ENCODE data around the gene LCA5. TPM values are rescaled to one million over a fixed set of nuclear protein-coding genes. Genes with fewer than 3 reads are reported as not detected.
"Not testable (repeated sequence)": the region's sequence is repeated elsewhere in the genome, so short reads cannot be mapped to it uniquely, and the experiment has no call there.

The LCA5 gene
- total RNA-seq = 7.4 and 9.0 TPM in 2 replicates
- 1.8 TPM for polyA plus RNA-seq (2012)

DNA sequence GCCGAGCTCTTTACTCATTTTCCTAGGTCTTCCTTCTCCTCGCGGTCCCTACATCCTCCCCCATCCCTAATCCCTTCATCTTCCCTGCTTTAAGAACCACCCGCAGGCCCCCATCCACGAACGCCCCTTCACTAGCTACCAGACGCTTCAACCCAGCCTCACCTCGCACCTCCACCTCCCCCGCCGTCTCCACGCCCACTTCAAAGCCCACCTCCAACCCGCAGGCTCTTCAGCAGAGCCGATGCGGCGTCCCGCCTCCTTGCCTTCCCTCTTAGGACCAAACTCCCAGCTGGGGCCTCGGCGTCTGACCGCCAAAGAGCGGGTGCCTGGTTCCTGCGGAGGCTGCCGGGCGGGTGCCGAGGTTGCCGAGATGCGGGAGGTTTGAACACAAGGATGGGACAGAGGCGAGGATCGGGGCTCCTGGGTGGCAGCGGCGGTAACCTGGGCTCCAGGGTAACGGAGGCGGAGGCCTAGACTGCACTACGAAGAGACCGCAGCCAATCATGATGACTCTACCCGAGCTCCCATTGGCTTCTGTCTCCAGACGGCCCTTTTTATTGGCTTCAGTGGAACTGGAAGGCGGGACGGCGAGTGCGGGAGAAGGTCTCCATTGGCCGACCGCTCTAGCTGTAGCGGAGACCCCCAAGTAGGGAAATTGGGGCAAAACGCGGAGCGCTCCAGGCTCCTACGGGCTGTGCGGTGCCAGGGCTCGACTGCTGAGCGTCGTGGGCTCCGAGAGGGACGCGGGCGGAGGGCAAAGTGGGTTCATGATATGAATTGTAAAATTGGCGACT lies at the start of gene LCA5:
Gene LCA5 (minus strand): TSS at position 477 of the 794 bp plus-strand sequence. CDS start 18,536 bp downstream, outside the sequence.
- DNase-seq (ENCODE audit: low read depth) = peak; percentile 99

DNA sequence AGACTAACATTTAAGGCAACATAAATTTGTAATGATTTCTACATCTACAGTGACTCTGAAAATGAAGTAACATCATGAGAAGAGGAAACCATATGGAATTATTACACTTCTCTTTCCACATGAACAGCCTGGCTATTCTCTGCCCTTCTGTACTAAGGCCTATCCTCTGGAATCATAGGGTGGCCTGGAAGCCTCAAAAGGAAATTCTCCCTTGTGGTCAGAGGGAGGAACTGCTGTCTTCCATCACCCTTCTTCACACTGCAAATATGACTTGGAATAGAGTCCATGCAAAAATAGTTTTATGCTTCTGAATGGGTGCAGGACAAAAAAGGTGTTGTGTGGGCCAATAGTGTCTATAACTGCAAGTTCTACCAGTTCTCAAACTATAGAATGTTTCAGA lies 49.3 kb upstream of the LCA5 start:
- DNase-seq (ENCODE audit: low read depth) = peak; percentile 33

DNA sequence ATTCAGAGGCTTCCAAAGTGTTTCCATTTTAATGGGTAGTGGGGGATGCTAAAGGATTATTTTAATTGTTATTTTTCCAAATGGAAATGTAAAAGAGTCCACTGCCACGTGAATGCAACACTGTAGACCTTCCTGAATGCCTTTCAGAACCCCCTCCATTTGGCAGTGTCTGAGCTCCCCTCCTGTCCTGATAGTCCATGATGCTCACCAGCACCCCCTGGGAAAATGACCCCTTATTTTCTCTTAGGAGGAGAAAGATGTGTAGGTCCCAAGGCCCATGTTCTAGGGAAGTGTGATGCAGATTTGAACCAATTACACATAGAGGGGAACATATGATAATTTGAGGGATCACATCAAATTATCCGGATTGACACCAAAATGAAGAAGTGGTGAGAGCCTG lies 47.1 kb upstream of the LCA5 start:
- no peak for DNase-seq (ENCODE audit: low read depth)

DNA sequence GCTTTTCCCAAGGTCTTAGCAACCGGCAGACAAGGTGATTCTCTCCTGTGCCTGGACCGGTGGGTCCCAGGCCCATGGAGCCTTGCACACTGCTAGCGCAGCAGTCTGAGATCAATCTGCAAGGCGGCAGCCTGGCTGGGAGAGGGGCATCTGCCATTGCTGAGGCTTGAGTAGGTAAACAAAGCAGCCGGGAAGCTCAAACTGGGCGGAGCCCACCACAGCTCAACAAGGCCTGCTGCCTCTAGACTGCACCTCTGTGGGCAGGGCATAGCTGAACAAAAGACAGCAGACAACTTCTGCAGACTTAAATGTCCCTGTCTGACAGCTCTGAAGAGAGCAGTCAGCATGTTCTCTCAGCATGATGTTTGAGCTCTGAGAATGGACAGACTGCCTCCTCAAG lies 40.7 kb upstream of the LCA5 start:
- DNase-seq (ENCODE audit: low read depth) = not testable (repeated sequence)

DNA sequence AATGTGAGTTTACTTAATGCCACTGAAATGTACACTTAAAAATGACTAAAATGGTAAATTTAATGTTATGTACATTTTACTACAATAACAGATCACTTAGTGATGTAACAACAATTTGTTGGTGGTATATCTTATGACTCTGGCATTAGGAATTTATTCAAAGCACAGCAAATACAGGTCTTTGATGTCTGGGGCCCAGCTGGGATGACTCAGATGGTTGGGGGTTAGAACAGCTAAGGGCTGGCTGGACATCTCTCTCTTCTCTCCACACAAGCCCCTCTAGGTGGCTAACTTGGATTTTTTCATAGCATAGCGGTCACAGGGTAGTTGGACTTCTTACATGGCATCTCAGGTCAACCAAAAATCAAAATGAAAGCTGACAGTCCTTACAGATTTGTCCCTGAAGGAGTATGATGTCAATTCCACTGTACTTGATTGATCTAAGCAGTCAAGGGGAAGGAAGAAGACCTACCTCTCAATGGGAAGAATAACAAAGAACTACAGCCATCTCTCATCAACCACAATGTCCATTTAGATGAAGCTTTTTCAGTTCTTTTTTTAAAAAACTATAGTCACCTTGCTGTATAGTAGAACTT lies 37.5 kb upstream of the LCA5 start:
- peak; percentile 12 for DNase-seq (ENCODE audit: low read depth)

DNA sequence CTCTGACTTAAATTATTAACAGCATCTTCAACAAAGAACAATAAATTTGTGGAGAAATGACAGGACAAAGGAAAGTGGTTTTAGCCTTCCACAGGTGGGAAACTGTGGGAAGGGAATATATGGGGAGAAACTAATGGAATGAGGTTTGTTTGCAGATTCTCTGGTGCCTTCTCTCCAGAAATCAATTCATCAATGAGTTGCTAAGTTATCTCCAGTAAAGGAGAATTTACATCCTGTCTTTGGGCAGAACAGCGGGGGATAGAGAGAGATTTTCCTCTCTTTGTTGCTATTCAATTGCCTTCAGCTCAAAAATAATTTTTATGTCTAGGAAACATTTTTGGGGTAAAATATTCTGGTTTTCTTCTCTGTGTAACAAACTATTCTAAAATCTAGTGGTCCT lies 36.9 kb upstream of the LCA5 start:
- no peak for DNase-seq (ENCODE audit: low read depth)

DNA sequence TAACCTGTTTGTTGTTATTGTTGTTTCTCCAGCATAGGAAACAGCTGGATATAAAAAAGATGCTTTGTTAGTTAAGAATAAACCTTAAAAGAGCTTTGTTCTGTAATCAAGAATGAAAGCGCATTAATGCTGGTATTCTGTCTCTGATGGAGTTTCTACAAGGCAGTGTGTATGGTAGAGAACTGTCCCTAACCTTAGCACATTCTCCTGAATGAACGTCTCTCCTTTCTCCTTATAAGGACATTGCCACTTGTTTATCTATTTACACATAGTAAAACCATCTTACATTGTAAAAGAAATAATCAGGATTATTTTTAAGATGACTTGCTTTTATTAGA lies 33.8 kb upstream of the LCA5 start:
- DNase-seq (ENCODE audit: low read depth) = no peak

DNA sequence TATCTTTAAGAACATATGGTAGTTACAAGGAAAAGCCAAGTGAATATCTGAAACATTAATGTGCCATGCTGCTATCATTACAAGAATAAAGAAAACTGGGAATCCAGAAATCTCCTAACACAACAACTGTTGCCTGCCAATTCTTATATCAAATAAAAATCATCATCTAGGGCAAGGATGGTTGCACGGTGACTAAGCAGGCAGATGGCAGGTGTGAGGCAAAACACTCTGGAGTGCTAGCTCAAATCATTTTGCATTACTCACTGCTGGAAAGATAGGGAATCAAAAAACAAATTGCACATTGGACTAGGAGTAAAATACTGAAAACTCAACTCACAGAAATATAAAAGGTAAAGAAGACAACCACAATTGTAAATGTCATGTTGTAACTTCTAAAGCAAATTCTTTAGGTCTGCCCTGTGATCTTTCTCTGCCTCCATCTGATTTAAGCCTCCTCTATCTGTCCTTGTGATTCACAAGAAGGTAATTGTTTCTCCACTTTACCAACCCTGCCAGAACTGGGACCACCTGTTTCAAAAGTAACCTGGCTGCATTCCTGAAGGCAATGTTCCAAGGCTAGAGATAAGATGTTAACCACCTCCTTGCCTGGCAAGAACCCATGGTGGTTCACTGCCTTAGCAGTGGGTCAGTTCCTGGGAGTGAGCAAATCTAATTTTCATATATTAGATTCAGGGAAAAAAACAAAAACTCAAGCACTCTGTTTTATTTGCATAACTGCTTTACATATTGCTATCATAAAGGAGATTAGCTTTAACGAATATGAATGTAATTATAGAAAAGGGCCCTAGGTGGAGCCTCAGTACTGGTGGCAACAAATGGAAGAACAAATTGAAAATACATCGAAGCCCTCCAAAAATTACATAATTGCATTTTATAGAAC lies 33.1 kb upstream of the LCA5 start:
- peak; percentile 77 for DNase-seq (ENCODE audit: low read depth)

DNA sequence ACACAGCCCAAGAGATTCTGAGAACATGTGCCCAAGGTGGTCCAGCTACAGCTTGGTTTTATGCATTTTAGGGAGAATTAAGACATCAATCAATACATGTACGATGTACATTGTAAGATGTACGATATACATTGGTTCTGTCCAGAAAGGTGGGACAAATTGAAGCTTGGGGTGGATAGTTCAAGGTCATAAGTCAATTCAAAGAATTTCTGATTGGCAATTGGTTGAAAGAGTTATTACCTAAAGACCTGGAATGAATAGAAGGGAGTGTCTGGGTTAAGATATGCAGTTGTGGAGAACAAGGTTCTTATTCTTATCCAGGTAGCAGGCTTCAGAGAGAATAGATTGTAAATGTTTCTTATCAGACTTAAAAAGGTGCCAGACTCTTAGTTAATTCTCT lies 31.8 kb upstream of the LCA5 start:
- no peak for DNase-seq (ENCODE audit: low read depth)

DNA sequence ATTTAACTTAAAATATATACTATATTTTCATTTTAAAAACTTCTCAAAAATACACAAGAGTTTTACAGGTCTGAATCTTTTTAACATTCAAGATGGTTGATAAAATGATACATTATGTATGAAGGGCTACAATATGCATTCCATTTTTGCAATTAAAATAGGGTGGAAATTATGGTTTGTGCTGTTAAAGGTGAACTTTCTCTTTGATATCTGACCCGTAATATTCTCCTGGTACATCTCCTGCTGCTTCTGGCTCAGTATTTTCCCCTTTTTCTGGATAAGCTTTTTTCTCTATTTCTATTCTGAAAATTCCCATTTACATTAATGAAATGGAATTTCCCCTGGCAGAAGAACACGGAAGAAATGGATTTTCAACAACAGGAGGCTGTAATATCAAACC lies 27.4 kb upstream of the LCA5 start:
- DNase-seq (ENCODE audit: low read depth) = no peak

DNA sequence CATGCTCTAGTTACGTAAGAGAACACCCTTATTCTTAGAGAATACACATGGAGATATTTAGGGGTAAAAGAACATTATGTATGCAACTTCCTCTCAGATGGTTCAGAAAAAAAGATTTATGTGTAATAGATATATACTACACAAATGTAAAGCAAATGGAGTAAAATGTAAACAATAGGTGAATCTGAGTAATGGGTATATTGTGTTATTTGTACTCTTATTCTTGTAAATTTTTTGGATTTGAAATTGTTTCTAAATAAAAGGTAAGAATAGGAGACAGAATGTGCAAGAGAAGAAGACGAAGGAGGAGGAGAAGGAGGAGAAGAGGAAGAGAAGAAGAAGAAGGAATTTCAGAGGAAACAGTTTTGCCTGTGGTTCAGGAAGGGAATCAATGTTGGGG lies 22.5 kb upstream of the LCA5 start:
- DNase-seq (ENCODE audit: low read depth) = no peak

DNA sequence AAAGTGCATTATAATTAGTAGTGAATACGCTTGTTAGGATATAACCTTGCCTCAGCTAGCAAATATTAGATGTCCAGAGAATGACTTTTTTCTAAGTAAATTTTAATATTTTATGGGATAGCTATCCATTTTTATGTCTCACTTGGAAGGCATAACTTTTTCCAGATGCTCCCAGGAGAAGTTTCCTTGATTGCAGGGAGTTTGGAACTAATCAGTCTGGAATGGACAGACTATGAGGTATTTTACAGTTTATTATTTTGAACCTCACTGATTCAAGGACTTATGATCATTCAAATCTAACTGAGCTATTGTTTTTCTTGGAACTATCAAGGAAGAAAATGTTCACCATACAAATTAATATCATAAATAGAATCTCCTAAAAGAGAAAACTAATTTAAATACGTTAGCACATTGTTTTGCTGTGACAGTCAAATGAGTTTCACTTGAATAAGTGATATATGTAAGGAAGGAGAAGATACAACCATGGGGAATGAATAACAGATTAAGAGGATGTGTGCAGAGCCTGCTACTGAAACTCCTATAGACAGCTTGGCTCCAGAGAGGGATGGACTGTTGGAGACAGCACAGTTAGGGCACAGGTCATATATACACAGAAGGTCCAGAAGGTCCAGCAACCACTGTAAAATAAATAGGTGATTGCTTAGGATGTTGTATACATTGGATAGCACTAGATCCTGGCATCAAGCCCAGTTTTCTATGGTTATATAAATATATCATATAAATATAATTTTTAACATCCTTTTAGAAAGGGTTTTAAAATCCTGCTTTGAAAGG lies 20.6 kb upstream of the LCA5 start:
- no peak for DNase-seq (ENCODE audit: low read depth)

DNA sequence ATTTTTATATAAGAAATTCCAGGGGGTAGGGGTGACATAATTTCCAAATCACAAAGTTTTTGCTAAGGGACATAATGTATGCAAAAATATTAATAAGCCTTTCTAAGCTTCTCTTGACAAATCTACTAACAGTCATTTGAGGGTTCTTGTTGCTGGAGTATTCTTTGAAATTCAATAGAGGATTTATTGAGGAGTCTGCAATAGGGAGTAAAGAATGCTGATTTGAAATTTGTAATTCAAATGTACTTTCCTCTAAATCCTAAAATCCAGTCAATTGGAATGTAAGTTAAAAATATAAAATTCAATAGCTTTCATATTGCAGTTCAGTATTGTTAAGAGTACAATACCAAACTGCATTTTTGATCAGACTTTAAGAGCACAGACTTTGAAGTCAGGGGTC lies 17.1 kb upstream of the LCA5 start:
- no peak for DNase-seq (ENCODE audit: low read depth)

DNA sequence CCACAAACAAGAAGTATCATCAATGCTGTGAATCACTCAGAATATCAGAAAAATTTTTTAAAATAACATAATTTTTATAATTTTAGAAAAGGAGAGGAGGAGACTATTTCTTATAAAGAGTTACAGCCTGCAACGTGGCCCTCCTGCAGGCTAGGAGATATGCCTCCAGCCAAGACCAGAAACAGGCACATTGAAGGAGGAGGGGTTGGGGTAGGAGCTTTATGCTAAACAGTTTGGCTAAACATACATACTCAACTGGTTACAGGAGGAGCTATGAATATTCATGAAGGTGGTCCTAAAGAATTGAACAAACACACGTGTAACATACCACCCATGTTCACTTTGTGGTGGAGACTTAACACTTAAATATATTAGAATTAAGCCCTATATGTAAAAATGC lies 14.2 kb upstream of the LCA5 start:
- no peak for DNase-seq (ENCODE audit: low read depth)

DNA sequence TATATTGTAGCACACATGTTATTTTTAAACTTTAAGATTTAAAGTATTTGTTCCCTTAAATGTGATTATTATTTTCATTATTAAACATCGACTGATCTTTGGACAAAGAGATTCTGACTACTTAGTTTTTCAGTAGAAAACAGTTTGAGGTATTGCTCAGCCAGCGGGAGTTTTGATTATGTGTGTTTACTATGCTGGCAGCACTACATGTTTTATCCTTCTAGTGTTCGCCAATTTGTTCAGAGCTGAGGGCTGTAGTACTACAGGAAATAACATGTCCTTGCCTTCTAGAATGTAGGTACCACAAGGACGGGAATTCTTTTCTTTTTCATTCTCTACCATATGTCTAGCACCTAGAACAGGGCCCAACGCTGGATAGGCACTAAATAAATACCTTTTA lies 11.1 kb upstream of the LCA5 start:
- DNase-seq (ENCODE audit: low read depth) = no peak

DNA sequence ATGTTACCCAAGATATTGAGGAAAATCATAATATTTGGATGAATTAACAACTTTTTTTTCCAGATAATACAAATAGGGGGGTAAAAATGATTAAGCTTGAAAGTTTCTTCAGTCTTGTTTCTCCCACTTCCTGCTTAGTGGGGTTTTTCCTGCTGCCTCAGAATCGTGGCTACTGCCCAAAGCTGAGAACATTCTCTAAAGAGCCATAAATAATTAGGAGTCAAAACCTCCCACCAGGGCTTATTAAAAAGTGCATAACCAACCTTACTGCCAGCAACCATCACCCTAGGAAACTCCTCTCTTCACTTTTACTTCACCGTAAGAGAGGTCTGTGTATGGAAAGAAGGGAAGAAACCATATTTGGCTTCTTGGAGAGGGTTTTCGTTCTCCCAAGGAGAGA lies 9.0 kb upstream of the LCA5 start:
- peak; percentile 24 for DNase-seq (ENCODE audit: low read depth)

DNA sequence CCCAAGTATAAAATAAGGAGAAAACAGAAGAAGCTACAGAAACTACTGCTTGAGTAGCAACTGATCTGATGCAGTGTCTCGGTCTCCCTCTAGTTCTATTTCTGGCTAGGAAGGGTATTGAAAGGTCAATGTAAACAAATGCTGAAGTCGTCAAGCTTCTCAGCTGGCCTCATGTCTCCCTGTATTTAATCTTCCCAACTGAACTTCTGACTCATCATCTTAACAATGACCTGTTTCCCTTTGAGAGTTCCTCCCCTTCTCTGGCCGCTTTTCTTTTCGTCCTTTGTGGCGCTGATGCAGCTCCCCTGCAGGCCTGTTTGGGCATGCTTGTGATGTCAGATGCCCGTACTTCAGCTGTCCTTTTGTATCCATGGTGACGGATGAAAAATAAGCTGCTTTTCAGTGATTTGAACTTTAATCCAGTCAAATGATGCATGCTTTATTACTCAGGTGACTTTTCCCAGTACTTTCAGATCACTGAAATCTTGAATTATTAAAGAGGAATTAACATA lies 7.8 kb upstream of the LCA5 start:
- DNase-seq (ENCODE audit: low read depth) = peak; percentile 98

DNA sequence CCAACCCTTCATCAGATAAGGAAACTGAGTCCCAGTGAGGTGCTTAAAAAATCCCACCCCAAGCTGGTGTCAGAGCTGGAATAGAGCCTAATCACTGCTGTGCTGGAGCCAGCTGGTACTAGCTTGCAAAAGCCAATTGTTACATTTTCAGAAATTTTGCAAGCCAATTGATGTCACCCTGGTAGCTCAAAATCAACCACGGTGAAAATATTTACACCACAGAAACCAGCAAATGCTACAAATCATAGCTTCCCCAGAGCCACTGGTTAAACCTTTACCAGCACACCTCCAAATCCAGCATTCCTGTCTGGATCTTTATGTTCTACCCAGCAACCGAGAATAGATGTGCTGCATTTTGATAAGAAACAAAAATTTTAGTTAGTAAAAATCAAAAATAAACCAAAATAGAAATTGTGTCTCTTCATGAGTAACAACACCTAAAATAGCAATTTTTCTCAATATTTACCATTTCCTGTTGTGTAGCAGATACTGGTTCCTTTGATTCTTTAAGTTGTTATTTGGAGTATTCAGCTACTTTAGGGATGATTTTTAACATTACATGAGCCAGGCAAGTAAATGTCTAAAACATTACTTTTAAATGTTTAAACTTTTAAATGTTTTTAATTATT lies 7.2 kb upstream of the LCA5 start:
- DNase-seq (ENCODE audit: low read depth) = peak; percentile 38

DNA sequence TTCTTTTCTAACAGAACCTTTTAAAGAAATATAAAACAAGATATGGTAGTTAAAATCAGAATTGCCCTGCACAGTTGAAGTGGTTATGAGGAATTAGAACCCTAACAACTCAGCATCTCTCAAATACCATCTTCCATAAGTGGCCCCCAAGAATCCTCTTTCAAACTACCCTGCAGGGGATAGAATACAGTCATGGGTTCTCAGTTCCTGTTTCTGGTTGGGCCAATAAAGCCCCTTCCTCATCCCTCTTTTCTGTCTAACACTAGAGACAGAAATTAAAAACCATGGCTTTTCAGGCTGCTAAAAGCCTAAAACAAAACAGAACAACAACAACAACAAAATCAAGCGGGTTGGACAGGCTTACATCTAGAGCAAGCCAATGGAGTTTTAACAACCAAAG lies 6.7 kb upstream of the LCA5 start:
- DNase-seq (ENCODE audit: low read depth) = no peak

DNA sequence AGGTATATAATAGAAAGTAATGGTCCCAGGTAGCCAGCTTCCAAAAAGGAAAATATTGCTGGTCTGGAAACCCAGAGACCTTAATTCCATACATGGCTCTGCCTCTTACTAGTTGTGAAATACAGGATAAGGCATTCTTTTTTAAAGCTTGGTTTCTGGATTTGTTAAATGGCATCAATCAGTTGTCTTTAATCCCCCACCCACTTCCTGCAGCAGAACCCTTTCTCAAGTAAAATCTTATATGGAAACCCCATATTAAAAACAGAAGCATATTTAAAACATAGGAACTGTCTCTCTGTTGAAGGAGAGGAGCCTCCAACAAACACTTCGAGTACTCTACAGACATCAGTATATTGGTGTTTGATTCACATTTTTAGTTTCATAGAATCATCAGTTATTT lies 6.2 kb upstream of the LCA5 start:
- DNase-seq (ENCODE audit: low read depth) = no peak

Measured in myocyte (in vitro differentiated cells).